Right lung (tissue), 5 donors: ENCODE measurements around the gene HPD. TPM values are rescaled to one million over a fixed set of nuclear protein-coding genes. Genes with fewer than 3 reads are reported as not detected.
"Not testable (repeated sequence)": the region's sequence is repeated elsewhere in the genome, so short reads cannot be mapped to it uniquely, and the experiment has no call there.

Experiments
- DNase-seq, 2 donors: peaks; one replicate each; pipeline ENCODE4 v3.0.0-alpha.2; 2013
- polyA plus RNA-seq, 5 donors: library from polyadenylated mRNA; unstranded; fragments of 120-200 nt; gene quantifications; one replicate each; pipeline versions ENCODE4 v1.2.1 to v1.2.3, GENCODE V29; 2013; ENCODE audit warnings: inconsistent platforms in 1 of 5, low replicate concordance in 1 of 5; ENCODE audit not compliant: insufficient read length in 5 of 5, insufficient read depth in 1 of 5

Gene HPD
- polyA plus RNA-seq, 5 donors: 0.08 to 0.34 (median 0.10) TPM; not detected in 2

GRCh38 chr12:121866331-121866730 lies 7.7 kb upstream of the HPD start:
- no peak for DNase-seq

DNA sequence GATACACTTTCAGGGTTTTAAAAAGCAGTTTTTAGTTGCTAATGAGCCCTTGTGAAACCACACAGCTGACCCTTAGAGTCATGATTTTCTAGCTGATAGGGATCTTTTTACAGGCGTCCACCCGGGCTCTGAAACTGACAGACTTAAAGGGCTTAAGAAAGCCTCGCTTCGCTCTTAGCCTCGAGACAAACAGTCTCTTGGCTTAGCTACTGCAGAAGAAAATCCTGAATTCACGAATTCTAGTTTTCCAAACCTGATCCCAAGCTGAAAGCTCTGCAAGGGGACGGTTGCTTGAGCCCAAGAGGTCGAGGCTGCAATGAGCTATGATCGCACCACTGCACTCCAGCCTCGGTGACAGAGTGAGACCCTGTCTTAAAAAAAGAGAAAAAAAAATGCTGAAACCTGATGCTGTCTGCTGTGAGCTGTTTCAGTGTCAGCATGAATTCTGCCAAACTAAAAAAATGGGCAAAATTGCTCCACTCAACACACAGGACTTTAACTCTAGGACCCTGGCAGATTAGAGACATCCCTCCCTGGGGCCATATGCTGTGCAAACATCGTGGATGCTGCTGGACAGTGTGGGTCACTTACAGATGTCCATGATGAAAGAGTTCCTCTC lies 3.1 kb upstream of the HPD start:
- no peak for DNase-seq

DNA sequence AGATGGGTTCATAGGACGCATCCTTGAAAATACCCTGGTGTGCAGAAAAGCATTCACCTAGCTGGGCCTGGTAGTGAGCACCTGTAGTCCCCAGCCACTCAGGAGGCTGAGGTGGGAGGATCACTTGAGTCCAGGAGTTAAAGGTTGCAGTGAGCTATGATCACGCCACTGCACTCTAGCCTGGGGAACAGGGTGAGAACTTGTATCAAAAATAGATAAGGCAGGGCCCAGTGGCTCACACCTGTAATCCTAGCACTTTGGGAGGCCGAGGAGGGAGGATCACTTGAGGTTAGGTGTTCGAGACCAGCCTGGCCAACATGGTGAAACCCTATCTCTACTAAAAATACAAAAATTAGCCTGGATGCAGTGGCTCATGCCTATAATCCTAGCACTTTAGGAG lies 2.0 kb upstream of the HPD start:
- not testable (repeated sequence) for DNase-seq

DNA sequence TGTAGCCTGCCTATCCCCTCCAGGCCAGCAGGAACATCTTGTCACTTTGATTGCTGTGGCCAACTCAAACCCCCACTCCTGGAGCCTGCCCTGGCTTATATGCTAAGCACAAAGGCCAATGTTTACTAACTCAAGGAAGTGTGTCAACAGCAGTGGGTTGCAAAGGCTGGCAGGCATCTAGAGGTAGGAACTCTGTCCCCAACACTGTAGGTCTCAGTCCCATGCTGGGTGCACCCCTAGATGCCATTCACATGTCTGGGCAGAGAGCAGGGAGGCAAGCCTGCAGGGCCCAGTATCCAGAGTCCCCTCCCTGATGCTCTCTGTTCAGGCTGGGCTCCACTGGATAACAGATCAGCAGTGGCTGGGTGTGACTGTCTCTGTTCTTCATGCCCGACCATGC lies 1.6 kb upstream of the HPD start:
- no peak for DNase-seq

DNA sequence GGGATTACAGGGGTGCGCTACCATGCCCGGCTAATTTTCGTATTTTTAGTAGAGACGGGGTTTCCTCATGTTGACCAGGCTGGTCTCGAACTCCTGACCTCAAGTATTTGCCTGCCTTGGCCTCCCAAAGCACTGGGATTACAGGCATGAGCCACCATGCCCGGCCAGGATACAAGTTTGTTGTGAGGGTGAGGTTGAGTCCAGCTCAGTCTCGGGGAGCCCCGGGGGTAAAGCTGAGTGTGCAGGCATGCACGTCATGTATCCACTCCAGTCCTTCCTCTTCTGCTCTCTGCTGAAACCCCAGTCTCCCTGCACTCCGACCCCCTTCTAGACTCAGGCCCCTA lies 369 bp downstream of the HPD start:
- DNase-seq: no peak

DNA sequence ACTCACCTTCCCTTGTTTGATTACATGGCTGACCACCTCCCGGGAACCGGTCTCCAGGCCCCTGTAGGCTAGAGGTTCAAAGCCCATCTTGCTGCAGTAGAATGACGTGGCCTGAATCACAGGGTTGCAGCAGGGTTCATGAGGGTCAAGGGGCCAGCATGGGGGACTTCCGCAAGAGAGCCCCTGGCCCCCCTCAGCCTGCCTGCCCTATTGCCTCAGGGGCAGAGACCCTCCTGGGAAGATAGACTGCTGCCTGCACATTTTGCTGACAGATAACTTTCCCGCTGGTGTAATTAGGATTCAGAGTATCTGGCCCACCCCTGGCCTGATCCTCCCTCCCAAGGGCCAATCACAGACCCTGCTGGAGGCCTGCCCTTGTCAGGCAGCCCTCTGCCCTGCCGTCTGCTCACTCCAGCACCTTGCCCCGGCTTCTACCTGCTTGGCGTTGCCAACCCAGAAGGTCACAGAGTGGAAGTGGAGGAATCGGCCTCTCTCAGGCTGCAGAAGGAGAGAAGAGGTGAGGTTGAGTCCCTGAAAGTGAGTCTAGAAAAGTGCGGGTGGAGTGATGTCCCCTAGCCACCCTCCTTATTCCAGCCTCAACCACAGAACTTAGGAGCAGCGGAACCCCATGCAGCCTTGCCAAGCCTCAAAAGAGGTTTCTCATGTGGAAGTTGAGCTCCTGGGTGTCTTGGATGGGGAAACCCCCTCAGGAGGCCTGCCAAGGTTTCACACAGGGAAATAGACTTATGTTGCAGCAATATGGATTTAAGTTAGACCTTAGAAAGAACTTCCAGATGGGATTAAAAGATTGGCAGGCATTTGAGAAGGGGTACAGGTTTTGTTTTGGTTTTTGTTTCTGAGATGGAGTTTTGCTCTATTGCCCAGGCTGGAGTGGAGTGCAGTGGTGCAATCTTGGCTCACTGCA lies 1.1 kb downstream of the HPD start:
- no peak for DNase-seq

GRCh38 chr12:121852392-121852791 lies 6.3 kb downstream of the HPD start:
- DNase-seq: not testable (repeated sequence)

DNA sequence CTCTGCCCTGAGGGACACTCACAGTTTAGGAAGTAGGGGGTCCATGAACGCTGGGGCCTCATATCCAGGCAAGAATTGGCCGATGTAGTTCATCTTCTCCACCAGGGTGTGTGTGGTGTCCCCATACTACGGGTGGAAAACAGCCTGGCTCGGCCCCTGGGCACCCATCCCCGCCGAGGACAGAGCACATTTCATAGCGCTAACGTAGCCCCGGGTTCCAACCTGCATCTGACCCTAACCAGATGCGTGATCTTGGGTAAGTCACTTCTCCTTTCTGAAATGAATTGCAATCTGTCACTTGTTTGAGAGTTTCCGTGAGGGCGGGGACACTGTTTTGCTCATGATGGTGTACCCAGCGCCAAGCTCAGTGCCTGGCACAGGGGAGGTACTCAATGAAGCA lies 9.0 kb downstream of the HPD start:
- no peak for DNase-seq

DNA sequence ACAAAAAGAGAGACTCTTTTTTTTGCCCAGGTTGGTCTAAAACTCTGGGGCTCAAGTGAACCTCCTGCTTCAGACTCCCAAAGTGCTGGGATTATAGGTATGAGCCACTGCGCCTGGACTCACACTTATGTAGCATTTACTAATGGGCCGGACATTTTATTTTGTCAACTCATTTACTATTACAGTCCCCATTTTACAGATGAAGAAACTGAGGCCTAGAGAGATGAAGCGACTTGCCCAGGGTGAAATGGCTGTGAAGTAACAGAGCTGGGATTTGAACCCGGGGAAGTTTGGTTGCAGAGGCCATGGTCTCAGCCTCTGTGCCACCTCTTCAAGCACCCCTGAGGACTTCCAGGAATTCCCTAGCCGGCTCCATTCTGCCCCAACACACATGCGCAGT lies 9.4 kb downstream of the HPD start:
- no peak for DNase-seq

GRCh38 chr12:121845701-121846100 lies 13.0 kb downstream of the HPD start:
- no peak for DNase-seq

GRCh38 chr12:121843236-121843982 lies 15.2 kb downstream of the HPD start:
- DNase-seq: no peak

GRCh38 chr12:121839993-121840761 lies 18.5 kb downstream of the HPD start:
- no peak for DNase-seq

DNA sequence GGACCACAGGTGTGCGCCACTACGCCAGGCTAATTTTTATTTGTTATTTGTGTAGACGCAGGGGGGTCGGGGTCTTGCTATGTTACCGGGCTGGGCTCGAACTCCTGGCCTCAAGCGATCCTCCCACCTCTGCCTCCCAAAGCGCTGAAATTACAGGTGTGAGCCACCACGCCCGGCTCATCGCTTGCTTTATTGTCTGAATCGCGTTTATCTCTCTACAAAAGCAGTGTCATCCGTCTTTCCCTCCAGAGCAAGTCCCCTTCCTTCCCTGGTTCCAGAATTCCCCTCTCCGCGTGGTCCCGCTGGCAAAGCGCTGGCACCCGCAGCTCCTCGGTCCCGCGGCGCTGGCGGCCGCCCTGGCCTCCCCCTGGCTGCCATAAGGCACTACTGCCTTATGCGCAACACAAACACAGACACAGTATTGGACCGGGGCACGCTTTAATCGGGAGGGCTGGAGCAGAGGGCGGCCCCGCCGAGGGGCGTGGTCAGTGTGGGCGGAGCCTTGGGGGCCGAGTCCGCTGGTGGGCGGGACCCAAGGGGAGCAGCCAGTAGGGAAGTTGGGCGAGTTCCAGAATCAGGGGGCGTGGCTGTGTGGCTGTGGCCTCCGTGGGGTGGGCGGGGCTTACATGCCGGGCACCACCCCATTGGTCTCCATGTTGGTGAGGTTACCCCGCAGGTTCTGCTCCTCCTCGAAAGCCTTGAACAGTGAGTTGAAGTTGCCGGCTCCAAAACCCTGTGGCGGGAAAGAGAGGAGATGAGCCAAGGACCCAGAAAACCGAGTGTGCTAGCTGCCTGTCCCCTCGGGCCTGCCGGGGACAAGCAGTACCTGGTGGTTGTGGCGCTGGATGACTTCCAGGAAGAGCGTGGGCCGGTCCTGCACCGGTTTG lies 19.3 kb downstream of the HPD start:
- peak; percentile 93 to 94 for DNase-seq

DNA sequence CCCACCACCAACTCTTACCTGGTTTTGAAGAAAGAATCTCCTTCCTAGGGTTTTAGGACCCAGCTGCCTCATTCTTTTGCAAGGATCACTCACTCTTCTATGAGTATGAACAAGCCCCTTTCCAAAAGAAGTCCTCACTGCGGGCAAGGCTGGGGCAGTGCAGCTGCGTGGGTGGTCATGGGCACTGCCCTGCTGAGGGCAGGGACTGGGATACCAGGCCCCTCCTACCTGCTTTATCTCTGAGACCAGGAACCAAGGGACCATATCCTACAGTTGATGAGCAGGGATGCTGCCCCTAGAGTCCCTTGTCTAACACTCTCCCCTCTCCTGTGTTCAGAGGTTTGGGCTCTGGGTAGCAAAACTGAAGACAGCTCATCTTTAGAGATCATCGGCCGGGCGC lies 20.5 kb downstream of the HPD start:
- DNase-seq: no peak

DNA sequence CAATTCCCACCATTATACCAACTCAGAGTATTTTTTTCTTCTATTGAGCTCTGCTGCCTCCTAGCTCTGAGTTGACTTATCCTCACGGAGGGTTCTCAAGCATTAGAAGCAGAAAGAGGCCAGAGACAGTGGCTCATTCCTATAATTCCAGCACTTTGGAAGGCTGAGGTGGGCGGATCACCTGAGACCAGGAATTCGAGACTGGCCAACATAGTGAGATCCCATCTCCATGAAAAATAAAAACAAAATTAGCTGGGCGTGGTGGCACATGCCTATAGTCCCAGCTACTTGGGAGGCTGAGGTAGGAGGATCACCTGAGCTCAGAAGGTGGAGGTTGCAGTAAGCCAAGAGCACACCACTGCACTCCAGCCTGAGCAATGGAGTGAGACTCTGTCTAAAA lies 21.0 kb downstream of the HPD start:
- DNase-seq: no peak

- DNase-seq: no peak
Observed at GRCh38 chr12:121831571-121832245, 27.0 kb downstream of the HPD start.

- no peak for DNase-seq
Observed at GRCh38 chr12:121830588-121831265, 27.9 kb downstream of the HPD start.

DNA sequence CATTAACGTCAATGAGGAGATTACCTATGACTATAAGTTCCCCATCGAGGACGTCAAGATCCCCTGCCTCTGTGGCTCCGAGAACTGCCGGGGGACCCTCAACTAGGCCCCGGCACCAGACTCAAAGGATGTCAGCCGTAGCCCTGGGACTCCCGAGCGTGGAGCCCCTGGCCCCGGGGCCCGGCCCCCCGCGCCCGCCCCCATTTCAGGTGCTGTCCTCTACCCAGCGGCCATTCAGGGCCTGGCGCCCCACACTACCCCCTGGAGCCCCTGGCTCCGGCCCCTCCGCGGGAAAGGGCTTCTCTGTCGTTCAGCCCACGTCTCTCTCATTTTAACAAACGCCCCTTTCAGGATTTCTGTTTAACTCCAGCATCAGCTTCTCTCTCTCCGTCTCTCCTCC lies 28.5 kb downstream of the HPD start:
- DNase-seq: no peak

- DNase-seq: no peak
Observed at GRCh38 chr12:121829250-121829918, 29.3 kb downstream of the HPD start.
